MCF 10A (cell line): ENCODE results near the gene WDR43. TPM values are rescaled to one million over a fixed set of nuclear protein-coding genes. Genes with fewer than 3 reads are reported as not detected.

Experiments used
- BruUV-seq: library from RNA; stranded (reverse); fragments of 400-500 nt; replicated peaks from 2 replicates; lab custom pipeline; 2021; lab: Mats Ljungman, UMichigan
- CTCF ChIA-PET: fragments of 300-600 bp; sonication (Branson Sonifier 250); formaldehyde crosslinking; extraction: SDS; loops from one replicate; lab custom pipeline; 2021; ENCODE audit warnings: antibody characterized with exemption, inconsistent platforms; lab: Yijun Ruan, JAX
- POLR2A ChIA-PET: fragments of 300-600, 350-650 bp; sonication (Branson Sonifier 250); formaldehyde crosslinking; extraction: SDS; loops from one replicate; lab custom pipeline; 2020; ENCODE audit warnings: antibody characterized with exemption, inconsistent platforms; lab: Yijun Ruan, JAX
- DNase-seq: peaks from one replicate; pipeline ENCODE4 v3.0.0-alpha.2; 2018; ENCODE audit not compliant: unreplicated experiment
- H3K27ac Mint-ChIP-seq: one replicate; pipeline ENCODE4 v1.8.0; 2022; ENCODE audit warnings: mild to moderate bottlenecking, low read depth, mixed read lengths; ENCODE audit not compliant: unreplicated experiment
- H3K27me3 Mint-ChIP-seq: one replicate; pipeline ENCODE4 v1.8.0; 2022; ENCODE audit warnings: mixed read lengths; ENCODE audit not compliant: insufficient read depth, unreplicated experiment
- H3K36me3 Mint-ChIP-seq: one replicate; pipeline ENCODE4 v1.8.0; 2022; ENCODE audit warnings: mild to moderate bottlenecking, moderate library complexity, mixed read lengths; ENCODE audit not compliant: insufficient read depth, unreplicated experiment
- H3K4me1 Mint-ChIP-seq: one replicate; pipeline ENCODE4 v1.8.0; 2022; ENCODE audit warnings: mixed read lengths; ENCODE audit not compliant: insufficient read depth, unreplicated experiment
- H3K4me3 Mint-ChIP-seq: one replicate; pipeline ENCODE4 v1.8.0; 2022; ENCODE audit warnings: mild to moderate bottlenecking, moderate library complexity, mixed read lengths; ENCODE audit not compliant: unreplicated experiment
- H3K9me3 Mint-ChIP-seq: one replicate; pipeline ENCODE4 v1.8.0; 2022; ENCODE audit warnings: mixed read lengths; ENCODE audit not compliant: unreplicated experiment
- CTCF ChIP-seq: fragments of 200-600 bp; IDR thresholded peaks from one replicate; pipeline ENCODE4 v1.8.0; 2022; ENCODE audit warnings: antibody characterized with exemption, mild to moderate bottlenecking; ENCODE audit not compliant: unreplicated experiment
- intact Hi-C: fragments of 100-400 bp; cut with micrococcal nuclease; formaldehyde crosslinking; loops from 2 replicates; pipeline ENCODE4 v1.14.1; 2022
- total RNA-seq: library from RNA; stranded (reverse); gene quantifications from 2 replicates; pipeline ENCODE4 v1.2.3, GENCODE V29; 2022

Gene WDR43
- total RNA-seq, 1 experiment from 2014 or later: 160 TPM

DNA sequence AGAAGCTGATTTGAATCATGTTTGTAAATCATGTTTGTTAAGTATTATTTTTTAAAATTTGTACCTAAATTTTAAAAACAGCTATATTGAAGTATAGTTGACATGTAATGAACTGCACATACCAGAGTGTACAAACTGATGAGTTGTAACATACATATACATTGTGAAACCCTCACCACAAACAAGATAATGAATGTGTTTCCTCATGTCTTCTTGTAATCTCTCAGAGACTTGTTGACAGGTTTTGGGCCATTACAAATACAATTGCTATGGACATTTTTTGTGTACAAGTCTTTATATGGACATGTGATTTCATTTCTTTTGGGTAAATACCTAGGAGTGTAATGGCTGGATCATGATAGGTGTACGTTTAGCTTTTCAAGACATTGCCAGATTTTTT lies 21.5 kb downstream of the WDR43 start:
- POLR2A ChIA-PET: interaction anchor here (0.6 to 4.5 kb wide), 7 partner anchors 9 to 349 kb away, joined by 3 to 32 read pairs (median 5); partner anchors contain the start of gene WDR43
- intact Hi-C loops: no loop called here
- CTCF ChIA-PET: interaction anchor here (0.6 to 0.7 kb wide), 2 partner anchors 16 to 205 kb away, joined by 3 to 4 read pairs; no protein-coding TSS in a partner anchor

DNA sequence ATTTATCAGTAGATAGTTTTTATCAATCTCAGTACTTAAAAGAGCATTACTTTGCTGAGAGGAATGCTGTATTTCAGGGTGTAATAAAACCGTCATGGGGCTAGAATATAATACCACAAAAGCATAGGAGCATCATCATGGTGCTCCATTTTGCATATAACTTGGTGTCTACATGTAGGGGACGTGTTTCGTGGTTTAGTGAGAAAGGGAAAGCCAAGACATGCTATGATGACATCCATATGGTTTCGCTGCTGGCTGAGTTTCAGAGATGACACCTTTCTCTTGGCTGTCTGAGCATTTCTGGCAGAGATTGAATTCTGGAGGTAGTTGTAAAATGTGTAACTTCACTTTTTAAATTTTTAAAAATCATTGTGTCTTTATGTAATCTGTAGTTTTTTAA lies 32.4 kb downstream of the WDR43 start:
- no peak for DNase-seq
- intact Hi-C loops: loop anchor here (5.0 kb wide), 1 partner anchor 105 kb away; no protein-coding TSS in a partner anchor
- BruUV-seq: no TSS peak
- Mint-ChIP-seq H3K9me3 (no peaks in the 10 kb centered on the region), H3K36me3 (peaks cover 99% of the 10 kb centered on the region), H3K4me1 (peaks cover 21% of the 10 kb centered on the region), H3K4me3 (no peak overlapping the region), H3K27ac (peak overlapping the region; percentile 35), H3K27me3 (no peaks in the 10 kb centered on the region)
- CTCF ChIA-PET: no interaction called here
- TF ChIP-seq CTCF: no peak
- POLR2A ChIA-PET: interaction anchor here (1.4 to 2.0 kb wide), 4 partner anchors 12 to 25 kb away, joined by 3 to 11 read pairs (median 4); no protein-coding TSS in a partner anchor

More for the DNA sequence above, 21.5 kb downstream of the WDR43 start:
- H3K9me3 Mint-ChIP-seq: no peaks in the 10 kb centered on the region
- H3K27me3 Mint-ChIP-seq: no peaks in the 10 kb centered on the region
- peaks cover 98% of the 10 kb centered on the region for H3K36me3 Mint-ChIP-seq
- peak overlapping the region; percentile 78 for H3K27ac Mint-ChIP-seq
- H3K4me1 Mint-ChIP-seq: peaks cover 8% of the 10 kb centered on the region
- no peak for DNase-seq
- no TSS peak for BruUV-seq
- TF ChIP-seq CTCF: no peak
- no peak overlapping the region for H3K4me3 Mint-ChIP-seq

DNA sequence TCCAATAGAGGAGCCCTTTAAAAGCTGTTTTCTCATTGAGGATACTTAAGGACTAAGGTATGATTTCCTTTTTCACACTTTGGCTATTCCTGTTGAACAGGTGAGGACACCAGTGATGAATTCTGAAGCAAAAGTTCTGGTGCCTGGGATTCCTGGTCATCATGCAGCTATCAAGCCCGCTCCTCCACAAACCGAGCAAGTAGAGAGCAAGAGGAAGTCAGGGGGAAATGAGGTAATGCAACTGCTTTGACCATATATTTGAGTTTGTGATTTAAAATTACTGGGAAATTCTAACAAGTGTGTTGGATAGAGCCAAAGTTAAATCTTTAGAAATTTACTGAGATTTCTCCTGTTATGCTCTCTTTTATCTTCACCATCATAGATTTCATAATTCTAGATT lies 33.0 kb downstream of the WDR43 start:
- H3K9me3 Mint-ChIP-seq: no peaks in the 10 kb centered on the region
- H3K27ac Mint-ChIP-seq: peak overlapping the region; percentile 80
- ChIA-PET POLR2A (interaction anchor here (0.8 to 3.0 kb wide), 9 partner anchors 12 to 58 kb away, joined by 3 to 15 read pairs (median 4); partner anchors contain the start of genes TRMT61B and WDR43), CTCF (interaction anchor here (0.5 kb wide), 1 partner anchor 361 kb away, joined by 3 read pairs; no protein-coding TSS in a partner anchor)
- DNase-seq: no peak
- no peaks in the 10 kb centered on the region for H3K27me3 Mint-ChIP-seq
- no peak for TF ChIP-seq CTCF
- H3K36me3 Mint-ChIP-seq: peaks cover 99% of the 10 kb centered on the region
- no peak overlapping the region for H3K4me3 Mint-ChIP-seq
- intact Hi-C loops: loop anchor here (5.0 kb wide), 1 partner anchor 105 kb away; no protein-coding TSS in a partner anchor
- H3K4me1 Mint-ChIP-seq: peaks cover 21% of the 10 kb centered on the region
- no TSS peak for BruUV-seq

- ChIA-PET POLR2A (interaction anchor here (0.6 to 3.0 kb wide), 11 partner anchors 9 to 152 kb away, joined by 3 to 15 read pairs (median 4); partner anchors contain the start of genes TRMT61B and WDR43), CTCF (interaction anchor here (0.5 kb wide), 1 partner anchor 361 kb away, joined by 3 read pairs; no protein-coding TSS in a partner anchor)
- peaks cover 99% of the 10 kb centered on the region for H3K36me3 Mint-ChIP-seq
- TF ChIP-seq CTCF: no peak
- H3K27ac Mint-ChIP-seq: peak overlapping the region; percentile 80
- intact Hi-C loops: loop anchor here (5.0 kb wide), 1 partner anchor 106 kb away; no protein-coding TSS in a partner anchor
- H3K4me1 Mint-ChIP-seq: peaks cover 21% of the 10 kb centered on the region
- H3K9me3 Mint-ChIP-seq: no peaks in the 10 kb centered on the region
- no peak overlapping the region for H3K4me3 Mint-ChIP-seq
- no peak for DNase-seq
- no TSS peak for BruUV-seq
- no peaks in the 10 kb centered on the region for H3K27me3 Mint-ChIP-seq
Measured at GRCh38 chr2:28927878-28928277, 33.4 kb downstream of the WDR43 start.
